Activated CD4-positive, alpha-beta memory T cell treated with anti-CD3 and anti-CD28 coated beads for 36 hours (primary cell): ENCODE data around the gene CRYAB. TPM values are rescaled to one million over a fixed set of nuclear protein-coding genes. Genes with fewer than 3 reads are reported as not detected.

Source experiments
- CTCF ChIA-PET: fragments of 350-600 bp; sonication (Branson Sonifier 250); formaldehyde crosslinking; loops from one replicate; lab custom pipeline; 2021; ENCODE audit warnings: antibody characterized with exemption, inconsistent platforms; lab: Charles Lee
- POLR2A ChIA-PET: fragments of 350-600 bp; sonication (Branson Sonifier 250); formaldehyde crosslinking; loops from one replicate; lab custom pipeline; 2021; ENCODE audit warnings: antibody characterized with exemption; lab: Charles Lee
- DNase-seq: peaks from one replicate; pipeline ENCODE4 v3.0.0-alpha.2; 2020
- H3K27ac Mint-ChIP-seq: one replicate; pipeline ENCODE4 v1.8.0; 2021; ENCODE audit warnings: mixed read lengths
- H3K27me3 Mint-ChIP-seq: one replicate; pipeline ENCODE4 v1.8.0; 2021; ENCODE audit warnings: mixed read lengths
- H3K36me3 Mint-ChIP-seq: one replicate; pipeline ENCODE4 v1.8.0; 2021; ENCODE audit warnings: mixed read lengths
- H3K4me1 Mint-ChIP-seq: one replicate; pipeline ENCODE4 v1.8.0; 2021; ENCODE audit warnings: low read depth, mixed read lengths
- H3K4me3 Mint-ChIP-seq: one replicate; pipeline ENCODE4 v1.8.0; 2021; ENCODE audit warnings: mild to moderate bottlenecking, mixed read lengths
- H3K9me3 Mint-ChIP-seq: one replicate; pipeline ENCODE4 v1.8.0; 2021; ENCODE audit warnings: mixed read lengths
- intact Hi-C: fragments of 100-400 bp; cut with micrococcal nuclease; formaldehyde crosslinking; loops from one replicate; pipeline ENCODE4 v1.15.1; 2023
- total RNA-seq, 2 experiments: library from RNA; stranded (reverse); gene quantifications; one replicate each; pipeline ENCODE4 v1.2.3, GENCODE V29; 2021

The CRYAB gene
- total RNA-seq, 2 experiments from 2014 or later: not detected

GRCh38 chr11:111870522-111870885, 41.1 kb downstream of the CRYAB start:
- Mint-ChIP-seq H3K27me3 (no peaks in the 10 kb centered on the region), H3K27ac (peak overlapping the region; percentile 86), H3K4me3 (peak overlapping the region; percentile 92), H3K4me1 (peaks cover 24% of the 10 kb centered on the region), H3K36me3 (peaks cover 29% of the 10 kb centered on the region), H3K9me3 (no peaks in the 10 kb centered on the region)
- CTCF ChIA-PET: interaction anchor here (0.6 to 2.9 kb wide), 9 partner anchors 11 to 266 kb away, joined by 3 to 15 read pairs (median 4); partner anchors contain the start of gene PPP2R1B
- intact Hi-C loops: loop anchor here (2.0 to 10.0 kb wide), 5 partner anchors 104 to 1444 kb away; partner anchors contain the start of genes DLAT, PPP2R1B, PTS and SDHD
- DNase-seq: no peak
- POLR2A ChIA-PET: interaction anchor here (0.9 to 1.3 kb wide), 5 partner anchors 9 to 267 kb away, joined by 3 to 5 read pairs (median 3); partner anchors contain the start of genes SDHD and TIMM8B

- no peaks in the 10 kb centered on the region for H3K27me3 Mint-ChIP-seq
- H3K4me3 Mint-ChIP-seq: peak overlapping the region; percentile 27
- peaks cover 33% of the 10 kb centered on the region for H3K36me3 Mint-ChIP-seq
- intact Hi-C loops: loop anchor here (2.0 to 10.0 kb wide), 5 partner anchors 103 to 1445 kb away; partner anchors contain the start of genes DLAT, PPP2R1B, PTS and SDHD
- H3K9me3 Mint-ChIP-seq: no peaks in the 10 kb centered on the region
- H3K27ac Mint-ChIP-seq: no peak overlapping the region
- CTCF ChIA-PET: interaction anchor here (0.6 to 2.9 kb wide), 9 partner anchors 11 to 266 kb away, joined by 3 to 15 read pairs (median 4); partner anchors contain the start of gene PPP2R1B
- H3K4me1 Mint-ChIP-seq: peaks cover 24% of the 10 kb centered on the region
- DNase-seq: no peak
- POLR2A ChIA-PET: interaction anchor here (0.9 to 1.0 kb wide), 3 partner anchors 57 to 266 kb away, joined by 3 to 5 read pairs (median 3); no protein-coding TSS in a partner anchor
Measured at GRCh38 chr11:111870113-111870512, 41.5 kb downstream of the CRYAB start.

- no peaks in the 10 kb centered on the region for H3K4me1 Mint-ChIP-seq
- DNase-seq: no peak
- POLR2A ChIA-PET: no interaction called here
- CTCF ChIA-PET: interaction anchor here (0.7 kb wide), 1 partner anchor 43 kb away, joined by 3 read pairs; no protein-coding TSS in a partner anchor
- H3K36me3 Mint-ChIP-seq: peaks cover 27% of the 10 kb centered on the region
- no peak overlapping the region for H3K27ac Mint-ChIP-seq
- intact Hi-C loops: no loop called here
- no peaks in the 10 kb centered on the region for H3K27me3 Mint-ChIP-seq
- no peak overlapping the region for H3K4me3 Mint-ChIP-seq
- H3K9me3 Mint-ChIP-seq: no peaks in the 10 kb centered on the region
Measured at GRCh38 chr11:111860257-111860656, 51.3 kb downstream of the CRYAB start.

Other genes starting within 250 kb of the CRYAB start
- gene PPP2R1B, start 145.4 kb downstream of the CRYAB start, total RNA-seq: 10 to 100 TPM; 49.4 to 51.1 TPM
- gene ALG9, start 40.2 kb downstream of the CRYAB start, total RNA-seq: 10 to 100 TPM; 23.6 to 26.7 TPM
- 1 to 10 TPM; 5.2 to 5.6 TPM for gene FDXACB1, start 32.6 kb downstream of the CRYAB start, total RNA-seq
- gene CFAP68, start 32.2 kb downstream of the CRYAB start, total RNA-seq: 10 to 100 TPM; 29.9 to 33.6 TPM
- gene HSPB2, start 964 bp upstream of the CRYAB start, total RNA-seq: not detected
- gene C11orf52, start 7.1 kb upstream of the CRYAB start, total RNA-seq: not detected
- gene DIXDC1, start 25.6 kb upstream of the CRYAB start, total RNA-seq: 10 to 100 TPM; 13.3 to 14.9 TPM
- gene DLAT, start 113.6 kb upstream of the CRYAB start, total RNA-seq: 10 to 100 TPM; 36.4 to 39.0 TPM
- gene PIH1D2, start 162.2 kb upstream of the CRYAB start, total RNA-seq: under 1 TPM; 0.36 to 0.56 TPM
- gene NKAPD1, start 162.5 kb upstream of the CRYAB start, total RNA-seq: 10 to 100 TPM; 17.5 to 19.4 TPM
- 10 to 100 TPM; 36.5 to 38.4 TPM for gene TIMM8B, start 175.0 kb upstream of the CRYAB start, total RNA-seq
- 10 to 100 TPM; 72.7 to 91.6 TPM for gene SDHD, start 175.1 kb upstream of the CRYAB start, total RNA-seq